ENCODE data around the gene PARK7.

GRCh38 chr1:8023287-8023994 is 61.9 kb downstream of the PARK7 start:
- TF ChIP-seq POLR2A (IDR thresholded peaks at IDR 0.05) (no peak), CTCF (IDR thresholded peaks at IDR 0.05) (no peak)
